HepG2 (cell line): ENCODE data around the gene PEX12. TPM values are rescaled to one million over a fixed set of nuclear protein-coding genes. Genes with fewer than 3 reads are reported as not detected.

Experiments
- ATAC-seq: fragments of 200-7000 bp; cut with Tn5 transposase; 3 replicates; pipeline ENCODE4 v1.9.1; 2020; ENCODE audit warnings: mild to moderate bottlenecking, moderate library complexity
- BruUV-seq: library from RNA; stranded (reverse); fragments of 400-500 nt; replicated peaks from 2 replicates; lab custom pipeline; 2021; lab: Mats Ljungman, UMichigan
- CTCF ChIA-PET: fragments of 300-600 bp; formaldehyde crosslinking; extraction: SDS; loops from one replicate; lab custom pipeline; 2021; ENCODE audit warnings: low total read pairs, inconsistent platforms, low intra/inter-chr PET ratio; lab: Yijun Ruan, JAX
- POLR2A ChIA-PET: fragments of 350-600 bp; sonication (Branson Sonifier 250); formaldehyde crosslinking; loops from one replicate; lab custom pipeline; 2020; ENCODE audit warnings: antibody characterized with exemption, inconsistent platforms; lab: Yijun Ruan, JAX
- DNase-seq: peaks from one replicate; pipeline ENCODE4 v3.0.0-alpha.2; 2015; ENCODE audit warnings: low spot score
- FAIRE-seq: peaks from 3 replicates; lab custom pipeline; 2011; peaks lifted over from hg19 to GRCh38; lab: Jason Lieb, UNC
- H2AFZ ChIP-seq: one replicate; pipeline ENCODE4 v1.6.1; 2011; ENCODE audit warnings: low read length, inconsistent platforms
- H3K27ac ChIP-seq: fragments of 300-600 bp; 3 replicates; pipeline ENCODE4 v1.8.0; 2011; ENCODE audit warnings: mixed run types, mild to moderate bottlenecking, mixed read lengths, low read length, inconsistent platforms; ENCODE audit not compliant: insufficient read depth; ENCODE audit errors: extremely low read length
- H3K27me3 ChIP-seq, 2 experiments: fragments of 200-600 bp in 1 of 2; 2 replicates in 1 of 2; 3 replicates in 1 of 2; pipeline versions ENCODE4 v1.6.0 to v1.8.0; 2011; ENCODE audit warnings: low read length in 2 of 2, mild to moderate bottlenecking in 2 of 2, moderate library complexity in 2 of 2, inconsistent platforms in 1 of 2; ENCODE audit not compliant: insufficient read depth in 2 of 2, control insufficient read depth in 1 of 2
- H3K36me3 ChIP-seq, 2 experiments: fragments of 200-600 bp in 1 of 2; replicated peaks in 1 of 2; 2 replicates in 1 of 2; 3 replicates in 1 of 2; pipeline versions ENCODE4 v1.5.1 to v1.8.0; 2011; ENCODE audit warnings: low read length in 2 of 2, inconsistent platforms in 1 of 2; ENCODE audit not compliant: insufficient read depth in 2 of 2, control insufficient read depth in 1 of 2
- H3K4me1 ChIP-seq: 2 replicates; pipeline ENCODE4 v1.5.1; 2012; ENCODE audit warnings: low read length, inconsistent platforms; ENCODE audit not compliant: insufficient read depth
- H3K4me2 ChIP-seq: 2 replicates; pipeline ENCODE4 v1.6.0; 2011; ENCODE audit warnings: low read depth, low read length, inconsistent platforms
- H3K4me3 ChIP-seq, 3 experiments: fragments of 200-600 bp in 1 of 3; sonication (generic), shearing (Covaris generic) in 1 of 3; replicated peaks in 1 of 3; 2 replicates each; pipeline ENCODE4 v1.5.1; 2011 to 2016; ENCODE audit warnings: low read length in 3 of 3, inconsistent platforms in 2 of 3, low read depth in 2 of 3, mild to moderate bottlenecking in 2 of 3, control low read depth in 1 of 3, mixed read lengths in 1 of 3; ENCODE audit not compliant: insufficient read depth in 1 of 3
- H3K79me2 ChIP-seq: one replicate; pipeline ENCODE4 v1.6.1; 2011; ENCODE audit warnings: low read length, inconsistent platforms; ENCODE audit not compliant: insufficient read depth
- H3K9ac ChIP-seq: 2 replicates; pipeline ENCODE4 v1.6.0; 2011; ENCODE audit warnings: mild to moderate bottlenecking, low read depth, low read length, inconsistent platforms; ENCODE audit not compliant: insufficient read depth
- H3K9me3 ChIP-seq: 2 replicates; pipeline ENCODE4 v1.5.1; 2012; ENCODE audit warnings: mild to moderate bottlenecking, low read length
- H4K20me1 ChIP-seq: 2 replicates; pipeline ENCODE4 v1.6.0; 2011; ENCODE audit warnings: inconsistent platforms, mild to moderate bottlenecking, low read length, moderate library complexity; ENCODE audit not compliant: insufficient read depth
- AGO2 ChIP-seq: fragments of 200-400 bp; formaldehyde crosslinking; optimal IDR thresholded peaks from 2 replicates; pipeline ENCODE3; 2017; ENCODE audit warnings: mild to moderate bottlenecking, low read depth, low read length, moderate library complexity
- CCAR2 ChIP-seq: fragments of 200-400 bp; formaldehyde crosslinking; optimal IDR thresholded peaks from 2 replicates; pipeline ENCODE3; 2018; ENCODE audit warnings: low read depth, mild to moderate bottlenecking, low read length, moderate library complexity
- DPF2 ChIP-seq: sonication (generic); formaldehyde crosslinking; IDR thresholded peaks from 2 replicates; pipeline ENCODE4 v1.4.0; 2020; ENCODE audit warnings: mild to moderate bottlenecking, low read depth, missing genetic modification reagents, borderline replicate concordance
- HMG20A ChIP-seq: IDR thresholded peaks from 2 replicates; pipeline ENCODE4 v1.6.1; 2016; ENCODE audit warnings: borderline replicate concordance
- MYNN ChIP-seq: sonication (generic); formaldehyde crosslinking; IDR thresholded peaks from 2 replicates; pipeline ENCODE4 v1.4.0; 2020; ENCODE audit warnings: mild to moderate bottlenecking, low read depth, missing genetic modification reagents
- RBM39 ChIP-seq: fragments of 200-400 bp; formaldehyde crosslinking; IDR thresholded peaks from one replicate; pipeline ENCODE4 v1.6.1; 2018; ENCODE audit warnings: antibody characterized with exemption, mild to moderate bottlenecking, low read depth, low read length; ENCODE audit not compliant: poor library complexity, severe bottlenecking
- SALL2 ChIP-seq: sonication (generic); formaldehyde crosslinking; IDR thresholded peaks from 2 replicates; pipeline ENCODE4 v1.8.1; 2023; ENCODE audit warnings: mild to moderate bottlenecking, missing genetic modification reagents, inconsistent platforms
- SIN3B ChIP-seq: fragments of 150-350 bp; IDR thresholded peaks from 2 replicates; pipeline ENCODE4 v1.6.1; 2014; ENCODE audit warnings: low read length
- SRSF4 ChIP-seq: fragments of 200-400 bp; formaldehyde crosslinking; IDR thresholded peaks from one replicate; pipeline ENCODE4 v1.6.1; 2018; ENCODE audit warnings: mild to moderate bottlenecking, low read depth, low read length, moderate library complexity; ENCODE audit not compliant: poor library complexity, severe bottlenecking
- TOE1 ChIP-seq: sonication (generic); formaldehyde crosslinking; IDR thresholded peaks from 2 replicates; pipeline ENCODE4 v1.4.0; 2020; ENCODE audit warnings: mild to moderate bottlenecking, missing genetic modification reagents
- ZBTB37 ChIP-seq: sonication (generic); formaldehyde crosslinking; IDR thresholded peaks from 2 replicates; pipeline ENCODE4 v1.4.0; 2020; ENCODE audit warnings: mild to moderate bottlenecking, missing genetic modification reagents
- ZNF382 ChIP-seq: sonication (generic); formaldehyde crosslinking; IDR thresholded peaks from 2 replicates; pipeline ENCODE4 v1.5.0; 2020; ENCODE audit warnings: missing genetic modification reagents, mild to moderate bottlenecking, borderline replicate concordance
- ZNF597 ChIP-seq: sonication (generic); formaldehyde crosslinking; IDR thresholded peaks from 2 replicates; pipeline ENCODE4 v1.5.0; 2020; ENCODE audit warnings: missing genetic modification reagents
- WGBS: methylation state at CpG from one replicate; pipeline ENCODE4 v1.1.6; 2017; ENCODE audit warnings: low lambda C conversion rate; 5-methylcytosine and 5-hydroxymethylcytosine counted together
- in situ Hi-C: cut with HindIII; loops from 2 replicates; pipeline ENCODE4 v1.10.0; 2017; ENCODE audit warnings: low pct_unique_long_range_greater_than_20kb; ENCODE audit not compliant: extremely low pct_ligation_motif_present
- intact Hi-C: fragments of 100-400 bp; cut with micrococcal nuclease; formaldehyde crosslinking; loops from one replicate; pipeline ENCODE4 v1.10.0; 2022; ENCODE audit not compliant: unreplicated experiment
- polyA plus RNA-seq, 8 experiments: library from polyadenylated mRNA; depleted of rRNA in 3 of 8; stranded (reverse) in 7 of 8; unstranded in 1 of 8; fragments of >200 nt; fragmentation: Illumina TruSeq in 4 of 8; extraction: Trizol in 4 of 8; gene quantifications; 2 replicates each; pipeline versions ENCODE4 v1.2.1 to v1.2.3, GENCODE V29; 2011 to 2016; ENCODE audit warnings: low read depth in 4 of 8, missing spikeins in 1 of 8, mixed read lengths in 1 of 8; ENCODE audit not compliant: insufficient read depth in 1 of 8
- total RNA-seq, 5 experiments: library from RNA; depleted of rRNA; stranded (reverse); fragments of >200 nt; fragmentation: Illumina TruSeq; extraction: Trizol; gene quantifications; 2 replicates each; pipeline ENCODE4 v1.2.3, GENCODE V29; 2016; ENCODE audit warnings: low read depth in 1 of 5
- TF ChIP-seq, protein P1 (sequence below): sonication (generic); formaldehyde crosslinking; IDR thresholded peaks from one replicate; pipeline ENCODE4 v1.5.1; 2020; ENCODE audit warnings: mild to moderate bottlenecking, missing genetic modification reagents; ENCODE audit errors: not compliant biosample characterization

Gene PEX12
- total and polyA plus RNA-seq, 2 of the 13 experiments (the other 11 are each of a cell fraction or from before 2014, with no cell fraction given) = 5.1 to 11.9 TPM

DNA sequence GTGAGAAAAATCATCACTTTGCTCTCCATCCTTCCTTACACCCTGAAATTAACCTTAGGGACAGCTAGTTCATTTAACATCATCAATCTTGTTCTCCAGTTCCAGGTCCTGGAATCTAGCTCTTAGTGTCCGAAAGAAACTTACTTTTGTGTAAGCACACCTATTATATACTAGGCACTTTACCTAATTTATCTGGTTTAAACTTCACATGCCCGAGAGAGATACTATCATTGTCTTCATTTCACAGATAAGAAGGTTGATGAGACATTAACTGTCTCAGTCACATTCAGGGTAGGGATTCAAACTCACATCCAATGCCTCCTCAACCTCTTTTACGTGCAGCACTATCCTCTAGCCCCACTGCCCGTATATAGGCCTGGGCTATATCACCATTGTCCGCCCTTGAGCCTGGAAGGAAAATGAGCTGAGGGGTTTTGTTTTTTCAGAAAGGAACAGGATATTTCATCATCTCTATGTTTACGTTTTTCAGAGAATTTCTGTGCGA, 8.2 kb upstream of the PEX12 start:
- CTCF ChIA-PET = no interaction called here
- peak overlapping the region; percentile 58 for H2AFZ ChIP-seq
- no peak for TF ChIP-seq SALL2
- TF ChIP-seq HMG20A = no peak
- TF ChIP-seq TOE1 (CRISPR knock-in tag) = no peak
- no peak for TF ChIP-seq SIN3B
- TF ChIP-seq ZNF382 (CRISPR knock-in tag) = no peak
- no peak for TF ChIP-seq ZNF597 (CRISPR knock-in tag)
- no peak for TF ChIP-seq ZBTB37 (CRISPR knock-in tag)
- no peak for TF ChIP-seq SRSF4
- TF ChIP-seq RBM39 = no peak
- TF ChIP-seq, protein P1, sequence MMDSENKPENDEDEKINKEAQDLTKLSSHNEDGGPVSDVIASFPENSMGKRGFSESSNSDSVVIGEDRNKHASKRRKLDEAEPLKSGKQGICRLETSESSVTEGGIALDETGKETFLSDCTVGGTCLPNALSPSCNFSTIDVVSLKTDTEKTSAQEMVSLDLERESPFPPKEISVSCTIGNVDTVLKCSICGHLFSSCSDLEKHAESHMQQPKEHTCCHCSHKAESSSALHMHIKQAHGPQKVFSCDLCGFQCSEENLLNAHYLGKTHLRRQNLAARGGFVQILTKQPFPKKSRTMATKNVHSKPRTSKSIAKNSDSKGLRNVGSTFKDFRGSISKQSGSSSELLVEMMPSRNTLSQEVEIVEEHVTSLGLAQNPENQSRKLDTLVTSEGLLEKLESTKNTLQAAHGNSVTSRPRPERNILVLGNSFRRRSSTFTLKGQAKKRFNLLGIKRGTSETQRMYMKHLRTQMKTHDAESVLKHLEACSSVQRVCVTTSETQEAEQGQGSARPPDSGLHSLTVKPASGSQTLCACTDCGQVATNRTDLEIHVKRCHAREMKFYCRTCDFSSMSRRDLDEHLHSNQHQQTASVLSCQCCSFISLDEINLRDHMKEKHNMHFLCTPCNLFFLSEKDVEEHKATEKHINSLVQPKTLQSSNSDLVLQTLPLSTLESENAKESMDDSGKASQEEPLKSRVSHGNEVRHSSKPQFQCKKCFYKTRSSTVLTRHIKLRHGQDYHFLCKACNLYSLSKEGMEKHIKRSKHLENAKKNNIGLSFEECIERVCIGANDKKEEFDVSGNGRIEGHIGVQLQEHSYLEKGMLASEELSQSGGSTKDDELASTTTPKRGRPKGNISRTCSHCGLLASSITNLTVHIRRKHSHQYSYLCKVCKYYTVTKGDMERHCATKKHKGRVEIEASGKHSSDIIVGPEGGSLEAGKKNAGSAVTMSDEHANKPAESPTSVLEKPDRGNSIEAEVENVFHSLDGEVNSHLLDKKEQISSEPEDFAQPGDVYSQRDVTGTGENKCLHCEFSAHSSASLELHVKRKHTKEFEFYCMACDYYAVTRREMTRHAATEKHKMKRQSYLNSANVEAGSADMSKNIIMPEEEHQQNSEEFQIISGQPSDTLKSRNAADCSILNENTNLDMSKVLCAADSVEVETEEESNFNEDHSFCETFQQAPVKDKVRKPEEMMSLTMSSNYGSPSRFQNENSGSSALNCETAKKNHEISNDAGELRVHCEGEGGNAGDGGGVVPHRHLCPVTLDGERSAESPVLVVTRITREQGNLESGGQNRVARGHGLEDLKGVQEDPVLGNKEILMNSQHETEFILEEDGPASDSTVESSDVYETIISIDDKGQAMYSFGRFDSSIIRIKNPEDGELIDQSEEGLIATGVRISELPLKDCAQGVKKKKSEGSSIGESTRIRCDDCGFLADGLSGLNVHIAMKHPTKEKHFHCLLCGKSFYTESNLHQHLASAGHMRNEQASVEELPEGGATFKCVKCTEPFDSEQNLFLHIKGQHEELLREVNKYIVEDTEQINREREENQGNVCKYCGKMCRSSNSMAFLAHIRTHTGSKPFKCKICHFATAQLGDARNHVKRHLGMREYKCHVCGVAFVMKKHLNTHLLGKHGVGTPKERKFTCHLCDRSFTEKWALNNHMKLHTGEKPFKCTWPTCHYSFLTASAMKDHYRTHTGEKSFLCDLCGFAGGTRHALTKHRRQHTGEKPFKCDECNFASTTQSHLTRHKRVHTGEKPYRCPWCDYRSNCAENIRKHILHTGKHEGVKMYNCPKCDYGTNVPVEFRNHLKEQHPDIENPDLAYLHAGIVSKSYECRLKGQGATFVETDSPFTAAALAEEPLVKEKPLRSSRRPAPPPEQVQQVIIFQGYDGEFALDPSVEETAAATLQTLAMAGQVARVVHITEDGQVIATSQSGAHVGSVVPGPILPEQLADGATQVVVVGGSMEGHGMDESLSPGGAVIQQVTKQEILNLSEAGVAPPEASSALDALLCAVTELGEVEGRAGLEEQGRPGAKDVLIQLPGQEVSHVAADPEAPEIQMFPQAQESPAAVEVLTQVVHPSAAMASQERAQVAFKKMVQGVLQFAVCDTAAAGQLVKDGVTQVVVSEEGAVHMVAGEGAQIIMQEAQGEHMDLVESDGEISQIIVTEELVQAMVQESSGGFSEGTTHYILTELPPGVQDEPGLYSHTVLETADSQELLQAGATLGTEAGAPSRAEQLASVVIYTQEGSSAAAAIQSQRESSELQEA (CRISPR knock-in tag) = peak; percentile 6
- TF ChIP-seq DPF2 = no peak
- no peak for TF ChIP-seq MYNN (CRISPR knock-in tag)
- no peak for TF ChIP-seq AGO2
- TF ChIP-seq CCAR2 = no peak

More for the DNA sequence above, 8.2 kb upstream of the PEX12 start:
- BruUV-seq = TSS peak; percentile 99
- peak overlapping the region; percentile 79 for H3K4me2 ChIP-seq
- DNase-seq (no peak), ATAC-seq (no peak), FAIRE-seq (no peak)
- 88% methylated on average over 7 of the region's 7 CpGs for WGBS
- peaks cover 26% of the 10 kb centered on the region for H3K4me1 ChIP-seq
- no peaks in the 10 kb centered on the region for H3K36me3 ChIP-seq
- no peaks in the 10 kb centered on the region for H4K20me1 ChIP-seq
- no peaks in the 10 kb centered on the region for H3K9me3 ChIP-seq
- H3K27ac ChIP-seq = peak overlapping the region; percentile 61
- in situ Hi-C loops = no loop called here
- H3K27me3 ChIP-seq = no peaks in the 10 kb centered on the region; a peak in 1 of 5 replicates
- peak overlapping the region; percentile 67 to 92 (median 89); a peak in 5 of 6 replicates for H3K4me3 ChIP-seq
- H3K9ac ChIP-seq = peak overlapping the region; percentile 86
- peaks cover 37% of the 10 kb centered on the region for H3K79me2 ChIP-seq
- POLR2A ChIA-PET = interaction anchor here (0.8 to 4.2 kb wide), 4 partner anchors 8 to 222 kb away, joined by 3 to 73 read pairs (median 6); partner anchors contain the start of gene PEX12
- intact Hi-C loops = no loop called here
